HG03045 (cell line): Measurements from ENCODE around the gene CTSH.
"Not testable (repeated sequence)": the region's sequence is repeated elsewhere in the genome, so short reads cannot be mapped to it uniquely, and the experiment has no call there.

Experiments used
- ATAC-seq: cut with Tn5 transposase; IDR thresholded peaks from one replicate; pipeline ENCODE4 v1.9.1; 2021; ENCODE audit warnings: mild to moderate bottlenecking, moderate library complexity; ENCODE audit not compliant: unreplicated experiment

The CTSH gene

DNA sequence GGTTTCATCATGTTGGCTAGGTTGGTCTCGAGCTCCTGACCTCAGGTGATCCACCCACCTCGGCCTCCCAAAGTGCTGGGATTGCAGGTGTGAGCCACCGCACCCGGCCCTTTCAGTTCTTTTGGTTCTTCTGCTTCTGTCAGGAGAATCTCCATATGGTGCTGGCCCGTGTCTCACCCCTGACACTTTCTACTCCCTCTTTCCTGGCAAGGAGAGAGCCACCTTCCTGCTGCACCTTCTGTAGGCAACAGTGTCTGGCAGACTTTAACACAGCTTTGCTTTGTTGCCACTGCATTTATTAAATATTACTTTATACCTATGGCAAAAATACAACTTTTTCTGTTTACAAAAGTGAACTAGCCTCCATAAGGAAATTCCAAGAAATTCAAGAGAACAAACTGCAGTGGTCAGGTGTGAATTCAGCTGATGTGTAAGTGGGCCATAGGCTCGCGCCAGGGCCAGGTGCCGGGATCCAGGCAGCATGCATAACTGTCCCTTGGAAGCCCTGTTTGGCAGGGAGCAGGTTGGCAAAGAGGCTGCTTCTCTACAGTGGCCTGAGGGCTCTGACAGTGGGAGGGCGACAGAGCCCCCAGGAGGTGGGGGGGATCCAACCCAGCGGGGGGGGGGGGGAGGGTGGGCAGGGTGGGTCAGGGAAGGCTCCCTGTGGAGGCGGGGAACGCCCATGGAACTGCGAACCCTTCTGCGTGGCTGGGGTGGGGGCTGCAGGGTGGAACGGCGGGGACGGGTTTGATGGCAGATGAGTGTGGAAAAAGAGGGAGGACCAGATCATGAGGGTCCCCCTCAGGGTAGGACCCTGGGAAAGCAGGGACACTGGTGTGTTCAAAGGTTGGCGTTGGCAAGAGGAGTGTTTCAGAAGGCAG is 21.1 kb downstream of the CTSH start:
- ATAC-seq = no peak

DNA sequence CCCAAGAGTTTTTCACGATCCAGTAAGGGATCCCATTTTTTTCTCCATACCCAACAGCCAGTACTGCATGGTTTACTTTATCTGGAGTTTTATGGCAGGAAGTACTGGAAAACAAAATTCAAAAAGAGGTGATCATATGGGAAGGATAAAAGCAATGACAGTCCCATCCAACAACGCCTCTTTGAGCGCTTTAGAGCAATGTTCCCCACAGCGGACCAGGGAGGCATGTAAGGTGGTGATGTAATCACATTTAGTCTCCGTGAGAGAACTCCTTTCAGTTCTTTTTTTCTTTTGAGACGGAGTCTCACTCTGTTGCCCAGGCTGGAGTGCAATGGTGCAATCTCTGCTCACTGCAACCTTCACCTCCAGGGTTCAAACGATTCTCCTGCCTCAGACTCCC is 21.8 kb downstream of the CTSH start:
- ATAC-seq = no peak

DNA sequence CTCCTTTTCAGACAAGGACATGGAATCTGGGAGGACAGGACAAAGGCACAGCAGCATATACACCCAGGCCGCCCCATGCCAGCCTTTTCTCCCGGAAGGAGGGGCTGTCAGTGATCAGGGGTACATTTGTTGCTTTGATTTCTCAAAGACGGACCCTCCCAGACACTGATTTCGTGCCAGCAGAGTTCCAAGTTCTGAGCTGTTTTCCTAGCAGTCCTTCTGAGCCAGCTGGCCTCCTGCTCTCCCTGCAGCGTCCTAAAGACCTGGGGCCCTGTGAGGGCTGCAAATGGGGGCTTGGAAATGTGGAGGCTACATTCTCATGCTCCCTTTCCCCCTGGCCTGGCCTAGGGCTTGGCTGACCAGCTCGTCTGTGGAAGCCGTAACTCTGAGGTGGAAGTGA is 22.3 kb downstream of the CTSH start:
- ATAC-seq = no peak

DNA sequence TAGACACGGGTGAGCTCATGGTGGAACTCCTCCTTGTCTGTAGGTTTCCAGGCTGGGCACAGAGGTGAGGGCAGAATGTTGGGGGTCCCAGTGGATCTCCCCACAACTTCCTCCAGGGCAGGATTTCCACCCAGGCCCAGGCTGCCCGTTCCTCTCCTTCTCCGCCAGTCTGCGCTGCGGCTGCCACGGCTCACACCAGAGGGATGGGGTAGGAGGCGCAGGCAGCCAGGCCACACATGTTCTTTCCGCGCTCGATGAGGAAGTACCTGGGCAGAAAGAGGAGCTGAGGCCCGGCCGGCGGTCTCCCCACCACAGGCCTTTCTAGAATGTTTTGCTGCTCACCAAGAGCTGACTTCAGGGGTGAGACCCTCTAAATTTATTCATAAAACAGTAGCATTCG is 22.9 kb downstream of the CTSH start:
- ATAC-seq = no peak

DNA sequence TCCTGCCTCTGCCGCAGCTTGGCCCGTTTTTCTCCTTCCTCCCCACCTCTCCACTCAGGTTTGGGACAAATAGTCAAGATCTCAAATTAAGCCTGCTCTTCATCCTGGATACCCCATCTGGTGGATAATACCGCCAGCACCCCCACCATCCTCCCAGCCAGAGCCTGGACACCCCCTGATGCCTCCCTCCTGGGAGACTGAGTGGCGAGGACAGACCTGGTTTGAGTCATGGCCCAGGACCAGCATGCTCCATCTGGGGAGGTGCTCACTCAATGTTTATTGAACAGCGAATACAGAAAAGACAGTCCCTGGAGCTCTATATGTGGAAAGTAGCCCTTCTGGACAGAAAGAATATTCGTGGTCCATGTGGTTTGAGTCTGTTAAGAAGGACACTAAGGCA is 23.3 kb downstream of the CTSH start:
- ATAC-seq = no peak

DNA sequence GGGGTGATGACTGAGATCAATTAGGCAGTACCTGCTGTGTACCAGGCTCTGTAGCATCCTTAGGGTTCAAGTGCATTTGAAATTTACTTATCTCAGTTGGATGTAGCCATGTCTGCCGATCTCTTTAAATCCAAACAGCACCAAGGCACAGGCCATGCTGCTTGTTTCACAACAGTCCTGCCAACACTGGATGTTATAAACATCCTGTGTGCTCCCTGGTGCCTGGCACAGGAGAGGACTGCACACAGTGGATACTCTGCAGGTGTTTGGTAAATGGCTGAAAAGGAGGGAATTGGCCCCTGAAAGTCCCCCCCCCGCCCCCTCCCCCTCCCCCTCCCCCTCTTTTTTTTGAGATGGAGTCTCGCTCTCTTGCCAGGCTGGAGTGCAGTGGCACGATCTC is 27.0 kb downstream of the CTSH start:
- ATAC-seq = no peak

DNA sequence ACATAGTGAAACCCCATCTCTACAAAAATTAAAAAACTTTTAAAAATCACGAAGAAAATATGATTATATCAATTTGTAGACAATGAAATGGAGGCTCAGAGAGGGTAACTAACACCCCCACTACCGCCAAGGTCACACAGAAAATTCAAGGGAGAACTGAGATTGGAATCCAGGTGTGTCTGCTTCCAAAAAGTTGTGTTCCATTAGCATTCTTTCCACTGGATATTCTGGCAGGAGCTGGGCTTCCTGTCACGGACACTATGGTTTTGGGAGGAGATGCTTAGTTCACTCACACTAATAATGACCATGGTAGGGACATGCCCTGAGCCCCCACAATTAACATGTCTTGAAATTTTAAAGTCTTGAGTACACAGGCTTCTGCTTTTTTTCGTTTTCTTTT is 28.8 kb downstream of the CTSH start:
- ATAC-seq = no peak

DNA sequence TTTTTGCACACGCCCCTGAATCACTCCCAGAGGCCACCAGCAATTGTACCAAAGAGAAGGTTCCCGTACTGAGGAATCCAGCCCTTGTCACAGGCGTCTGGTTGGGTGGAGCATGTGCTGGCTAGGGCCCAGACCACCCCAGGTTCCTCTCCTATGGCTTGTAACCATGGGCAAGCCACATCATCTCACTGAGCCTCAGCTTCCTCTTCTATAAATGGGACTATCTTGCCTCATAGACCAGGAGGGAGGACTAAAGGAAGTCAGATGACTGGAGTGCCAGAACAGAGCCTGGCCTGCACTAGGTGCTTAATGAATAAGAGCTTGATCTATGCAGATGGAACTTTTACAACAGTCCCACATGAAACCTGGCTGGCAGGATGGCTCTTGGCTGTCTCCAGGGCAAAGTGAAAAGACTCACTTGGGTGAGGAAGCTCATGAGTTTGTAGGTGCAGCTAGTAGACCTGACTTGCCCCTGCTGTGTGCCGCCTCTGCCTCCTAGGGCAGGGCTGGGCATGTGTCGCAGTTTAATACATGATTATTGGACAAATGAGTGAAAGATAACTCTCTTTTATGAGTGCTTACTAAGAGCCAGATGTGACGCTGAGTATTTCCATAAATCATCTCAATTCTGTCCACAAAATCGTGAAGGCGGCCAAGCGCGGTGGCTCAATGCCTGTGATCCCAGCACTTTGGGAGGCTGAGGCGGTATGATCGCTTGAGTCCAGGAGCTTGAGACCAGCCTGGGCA is 29.3 kb downstream of the CTSH start:
- ATAC-seq = no peak

DNA sequence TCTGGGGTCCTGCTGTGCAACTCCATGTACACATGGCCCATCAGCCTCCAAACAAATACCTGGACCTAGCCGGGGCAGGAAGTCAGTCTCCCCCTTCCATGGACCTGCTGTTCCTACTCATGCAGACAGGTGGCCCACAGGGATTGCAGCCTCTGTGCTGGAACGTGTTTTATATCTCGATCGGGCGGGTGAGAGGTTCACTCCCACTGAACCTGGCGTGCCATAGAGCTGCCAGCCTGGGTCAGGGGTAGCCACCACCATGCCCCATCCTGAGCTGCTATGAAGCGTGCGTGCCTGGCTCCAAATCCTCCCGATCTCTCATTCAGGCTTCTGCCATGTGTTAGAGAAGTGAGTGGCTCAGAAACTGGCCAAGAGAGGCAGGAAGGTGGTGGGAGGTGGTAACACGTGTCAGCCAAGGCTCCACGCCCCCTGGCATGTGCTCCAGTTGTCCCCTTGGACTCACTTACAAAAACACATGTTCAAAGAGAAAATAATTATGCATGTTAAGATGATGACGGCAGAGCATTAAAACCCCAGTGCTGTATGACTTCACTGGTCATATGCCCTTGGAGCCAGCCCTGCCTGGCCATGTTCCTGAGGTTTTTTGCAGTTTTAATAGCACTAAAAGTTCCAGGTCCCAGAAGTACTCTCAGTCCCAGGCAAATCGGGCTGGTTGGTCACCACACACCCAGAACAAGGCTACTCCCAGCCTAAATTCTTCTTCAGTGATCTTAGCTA is 30.6 kb downstream of the CTSH start:
- no peak for ATAC-seq

DNA sequence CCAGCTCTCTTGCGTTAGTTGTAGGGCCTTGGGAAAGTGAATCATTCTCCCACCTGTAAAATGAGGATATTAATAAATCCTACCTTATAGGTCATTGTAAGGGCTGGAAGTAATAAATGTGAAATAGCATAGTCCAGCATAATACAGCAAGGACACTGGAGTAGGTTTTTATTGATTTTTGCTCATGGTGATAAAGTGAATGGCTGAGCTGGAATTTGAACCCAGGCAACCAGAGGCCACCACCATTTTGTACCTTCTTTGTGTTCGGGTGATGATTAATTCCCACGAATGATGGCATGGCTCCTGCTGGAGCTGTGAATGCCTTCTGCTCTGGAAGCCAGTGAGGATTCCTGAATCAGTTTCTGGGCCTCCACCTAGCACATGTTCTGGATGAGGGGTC is 31.8 kb downstream of the CTSH start:
- ATAC-seq = no peak

DNA sequence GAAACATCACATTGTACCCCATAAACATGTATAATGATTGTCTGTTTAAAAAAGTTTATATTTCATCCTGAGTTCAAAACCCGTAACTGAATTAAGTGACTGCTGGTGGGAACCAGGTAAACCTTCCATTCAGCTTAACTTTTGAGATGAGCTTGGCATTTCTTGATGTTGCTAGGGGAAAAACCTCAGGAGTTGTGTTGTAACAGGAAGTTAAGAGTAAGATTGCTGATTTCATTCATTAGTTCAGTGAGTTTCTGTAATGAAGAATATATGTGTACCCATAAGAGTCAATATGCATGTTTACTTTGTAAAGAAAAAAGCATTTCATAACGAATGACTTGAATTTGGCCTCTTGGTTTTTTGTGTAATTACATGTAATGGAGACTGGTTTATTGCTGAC is 32.5 kb downstream of the CTSH start:
- no peak for ATAC-seq

DNA sequence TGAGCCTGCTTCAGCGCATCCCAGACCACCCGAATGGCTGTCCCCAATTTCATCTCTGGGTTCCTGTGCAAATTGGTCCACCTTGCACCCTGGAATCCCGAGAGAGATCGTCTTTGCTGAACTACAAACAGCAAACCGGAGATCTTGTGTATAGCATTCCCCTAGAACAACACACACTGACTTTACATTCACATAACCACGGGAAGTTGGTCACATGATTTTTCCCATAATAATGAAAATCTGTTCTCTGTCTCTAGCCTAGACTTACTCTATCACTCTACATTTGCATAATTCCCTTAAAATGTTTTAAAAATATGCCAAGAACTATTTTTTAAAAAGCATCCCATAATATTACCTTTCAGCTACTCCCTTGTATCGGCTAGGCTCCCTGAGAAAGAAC is 34.6 kb downstream of the CTSH start:
- no peak for ATAC-seq

DNA sequence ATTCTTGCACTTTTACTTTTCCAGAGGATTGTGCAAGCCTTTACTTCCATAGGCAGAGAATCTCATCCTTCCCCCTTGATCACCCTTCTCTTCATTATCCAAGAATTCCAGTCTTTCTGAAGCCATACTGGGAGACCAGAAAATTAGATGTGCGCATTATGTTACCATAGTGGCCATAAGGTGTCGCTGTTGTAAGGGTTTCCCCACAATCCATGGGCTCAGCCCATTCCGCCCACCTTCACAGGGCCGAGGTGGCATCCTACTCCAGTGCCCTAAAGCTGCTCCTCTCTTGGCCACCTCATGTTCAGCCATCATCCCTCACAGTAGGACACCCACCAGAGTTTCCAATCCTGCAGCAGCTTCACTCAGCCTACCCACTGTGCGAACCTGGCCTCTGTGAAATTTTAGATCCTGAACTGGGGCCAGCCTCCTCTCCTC is 35.0 kb downstream of the CTSH start:
- no peak for ATAC-seq

DNA sequence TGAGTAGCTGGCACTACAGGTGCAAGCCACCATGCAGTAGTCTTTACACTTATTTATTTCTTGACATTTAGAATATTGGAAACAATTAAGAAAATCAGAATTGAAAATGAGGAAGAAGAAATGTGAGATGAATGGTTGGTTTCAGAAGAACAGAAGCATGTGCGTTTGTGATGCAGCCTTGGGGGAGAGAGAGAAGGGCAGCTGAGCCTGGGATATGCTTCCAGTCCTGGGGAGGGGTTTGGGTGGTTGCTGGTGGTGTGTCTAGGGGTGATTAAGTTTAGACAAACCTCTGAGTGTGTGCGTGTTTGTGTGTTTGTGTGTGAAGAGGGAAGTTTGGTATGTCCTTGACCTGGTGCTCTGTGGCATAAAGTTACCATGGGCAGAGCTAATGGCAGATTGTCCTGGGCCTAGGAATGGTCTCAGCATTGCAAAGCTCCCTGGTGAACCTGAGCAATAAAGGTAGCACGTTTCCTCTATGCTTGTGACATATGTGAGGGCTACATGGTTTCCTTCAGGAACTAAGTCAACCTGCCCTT is 35.6 kb downstream of the CTSH start:
- no peak for ATAC-seq

DNA sequence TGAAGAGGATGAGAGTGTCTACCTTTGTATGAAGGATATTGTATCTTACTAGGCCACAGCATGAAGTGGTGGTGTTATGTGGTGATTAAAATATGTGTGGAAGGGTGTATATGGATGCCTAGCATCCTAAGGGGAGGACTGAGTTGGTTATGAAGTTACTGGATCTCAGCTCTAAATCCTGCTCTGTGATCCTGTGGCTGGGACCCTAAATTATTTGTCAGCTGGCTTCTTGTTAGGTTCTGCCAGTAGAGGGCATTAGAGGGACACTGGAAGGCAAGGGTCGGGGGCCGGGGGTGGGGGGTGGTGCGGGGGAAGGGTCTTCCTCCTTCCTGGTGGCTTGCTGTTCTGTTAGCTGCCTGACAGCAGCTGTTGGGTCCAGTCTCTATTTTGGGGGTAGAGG is 37.3 kb downstream of the CTSH start:
- no peak for ATAC-seq

DNA sequence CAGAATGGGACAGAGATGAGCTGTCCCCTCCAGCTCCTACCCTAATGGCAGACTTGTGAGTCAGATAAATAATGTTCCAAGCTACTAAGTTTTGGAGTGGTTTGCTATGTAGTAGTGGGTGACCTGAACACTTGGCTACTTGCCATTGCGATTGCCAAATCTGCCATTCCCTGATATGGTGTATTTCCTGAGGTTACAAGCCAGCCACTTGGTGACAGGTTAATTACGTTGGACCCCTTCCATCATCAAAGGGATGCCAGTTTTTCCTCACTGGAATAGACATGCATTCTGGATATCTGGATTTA is 38.6 kb downstream of the CTSH start:
- ATAC-seq = no peak

DNA sequence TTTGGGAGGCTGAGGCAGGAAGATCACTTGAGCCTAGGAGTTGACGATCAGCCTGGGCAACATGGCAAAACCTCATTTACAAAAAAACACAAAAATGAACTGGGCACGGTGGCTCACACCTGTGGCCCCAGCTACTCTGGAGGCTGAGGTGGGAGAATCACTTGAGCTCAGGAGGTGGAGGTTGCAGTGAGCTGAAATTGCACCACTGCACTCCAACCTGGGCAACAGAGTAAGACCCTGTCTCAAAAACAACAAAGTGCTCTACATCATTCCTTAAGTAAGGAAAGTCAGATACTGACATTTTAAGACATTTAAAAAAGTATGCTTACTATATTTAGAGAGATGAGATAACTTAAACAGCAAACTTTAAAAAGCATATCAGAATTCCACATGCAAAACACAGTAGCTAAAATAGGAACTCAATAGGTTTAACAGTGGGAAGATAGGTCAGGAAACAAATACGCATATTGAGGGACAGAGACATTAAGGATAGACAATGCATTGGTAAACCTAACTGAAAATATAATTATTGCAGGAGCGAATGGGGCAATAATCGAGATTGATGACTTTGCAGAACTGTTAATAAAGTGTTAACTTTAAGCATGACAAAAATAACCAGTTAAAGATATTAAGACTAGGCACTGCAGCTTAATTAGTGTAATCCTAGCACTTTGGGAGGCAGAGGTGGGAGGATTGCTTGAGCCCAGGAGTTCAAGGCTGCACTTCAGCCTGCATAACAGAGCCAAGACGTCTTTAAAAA is 40.1 kb downstream of the CTSH start:
- no peak for ATAC-seq

DNA sequence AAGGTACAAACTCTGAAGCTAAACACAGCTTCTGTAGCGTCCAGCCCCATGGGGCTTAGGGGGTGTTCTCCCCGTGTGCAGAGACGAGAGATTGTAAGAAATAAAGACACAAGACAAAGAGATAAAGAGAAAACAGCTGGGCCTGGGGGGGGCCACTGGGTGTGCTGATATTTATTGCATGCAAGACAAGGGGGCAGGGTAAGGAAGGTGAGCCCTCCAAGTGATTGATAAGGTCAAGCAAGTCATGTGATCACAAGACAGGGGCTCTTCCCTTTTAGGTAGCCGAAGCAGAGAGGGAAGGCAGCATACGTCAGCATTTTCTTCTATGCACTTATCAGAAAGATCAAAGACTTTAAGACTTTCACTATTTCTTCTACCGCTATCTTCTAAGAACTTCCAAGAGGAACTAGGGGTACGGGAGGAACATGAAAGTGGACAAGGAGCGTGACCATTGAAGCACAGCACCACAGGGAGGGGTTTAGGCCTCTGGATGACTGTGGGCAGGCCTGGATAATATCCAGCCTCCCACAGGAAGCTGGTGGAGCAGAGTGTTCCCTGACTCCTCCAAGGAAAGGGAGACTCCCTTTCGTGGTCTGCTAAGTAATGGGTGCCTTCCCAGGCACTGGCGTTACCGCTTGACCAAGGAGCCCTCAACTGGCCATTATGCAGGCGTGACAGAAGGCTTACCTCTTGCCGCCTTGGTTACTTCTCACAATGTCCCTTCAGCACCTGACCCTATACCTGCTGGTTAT is 42.4 kb downstream of the CTSH start:
- ATAC-seq = not testable (repeated sequence)

DNA sequence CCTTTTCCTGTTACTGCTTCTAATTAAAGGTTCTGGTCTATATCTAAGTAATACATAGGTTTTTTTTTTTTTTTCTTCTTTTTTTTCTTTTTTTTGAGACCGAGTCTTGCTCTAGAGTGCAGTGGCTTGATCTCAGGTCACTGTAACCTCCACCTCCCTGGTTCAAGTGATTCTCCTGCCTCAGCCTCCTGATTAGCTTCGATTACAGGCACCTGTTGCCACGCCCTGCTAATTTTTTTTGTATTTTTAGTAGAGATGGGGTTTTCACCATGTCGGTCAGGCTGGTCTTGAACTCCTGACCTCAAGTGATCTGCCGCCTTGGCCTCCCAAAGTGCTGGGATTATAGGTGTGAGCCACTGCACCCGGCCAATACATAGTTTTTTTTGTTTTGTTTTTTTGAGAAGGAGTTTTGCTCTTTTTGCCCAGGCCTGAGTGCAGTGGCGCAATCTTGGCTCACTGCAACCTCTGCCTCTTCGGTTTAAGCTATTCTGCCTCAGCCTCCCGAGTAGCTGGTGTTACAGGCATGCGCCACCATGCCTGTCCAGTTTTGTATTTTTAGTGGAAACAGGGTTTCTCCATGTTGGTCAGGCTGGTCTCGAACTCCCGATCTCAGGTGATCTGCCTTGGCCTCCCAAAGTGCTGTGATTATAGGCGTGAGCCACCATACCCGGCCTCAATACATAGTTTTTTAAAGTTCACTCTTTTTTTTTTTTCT is 43.9 kb downstream of the CTSH start:
- not testable (repeated sequence) for ATAC-seq
